Activated naive CD4-positive, alpha-beta T cell treated with anti-CD3 and anti-CD28 coated beads for 36 hours (primary cell): ENCODE data around the gene PTPRE. TPM values are rescaled to one million over a fixed set of nuclear protein-coding genes. Genes with fewer than 3 reads are reported as not detected.

Experiments used
- CTCF ChIA-PET: fragments of 350-600 bp; sonication (Branson Sonifier 250); formaldehyde crosslinking; loops from one replicate; lab custom pipeline; 2021; ENCODE audit warnings: antibody characterized with exemption; lab: Charles Lee
- DNase-seq: peaks from one replicate; pipeline ENCODE4 v3.0.0-alpha.2; 2020
- H3K27ac Mint-ChIP-seq: one replicate; pipeline ENCODE4 v1.8.0; 2021; ENCODE audit warnings: mild to moderate bottlenecking, mixed read lengths
- H3K27me3 Mint-ChIP-seq: one replicate; pipeline ENCODE4 v1.8.0; 2021; ENCODE audit warnings: low read depth, mixed read lengths
- H3K36me3 Mint-ChIP-seq: one replicate; pipeline ENCODE4 v1.8.0; 2021; ENCODE audit warnings: low read depth, mixed read lengths
- H3K4me1 Mint-ChIP-seq: one replicate; pipeline ENCODE4 v1.8.0; 2021; ENCODE audit warnings: low read depth, mixed read lengths
- H3K4me3 Mint-ChIP-seq: one replicate; pipeline ENCODE4 v1.8.0; 2021; ENCODE audit warnings: mild to moderate bottlenecking, moderate library complexity, mixed read lengths
- H3K9me3 Mint-ChIP-seq: one replicate; pipeline ENCODE4 v1.8.0; 2021; ENCODE audit warnings: mixed read lengths
- intact Hi-C: fragments of 100-400 bp; cut with micrococcal nuclease; formaldehyde crosslinking; loops from one replicate; pipeline ENCODE4 v1.15.1; 2023
- total RNA-seq, 2 experiments: library from RNA; stranded (reverse); gene quantifications; one replicate each; pipeline ENCODE4 v1.2.3, GENCODE V29; 2021

PTPRE gene
- total RNA-seq, 2 experiments from 2014 or later: 13.4 to 16.4 TPM

DNA sequence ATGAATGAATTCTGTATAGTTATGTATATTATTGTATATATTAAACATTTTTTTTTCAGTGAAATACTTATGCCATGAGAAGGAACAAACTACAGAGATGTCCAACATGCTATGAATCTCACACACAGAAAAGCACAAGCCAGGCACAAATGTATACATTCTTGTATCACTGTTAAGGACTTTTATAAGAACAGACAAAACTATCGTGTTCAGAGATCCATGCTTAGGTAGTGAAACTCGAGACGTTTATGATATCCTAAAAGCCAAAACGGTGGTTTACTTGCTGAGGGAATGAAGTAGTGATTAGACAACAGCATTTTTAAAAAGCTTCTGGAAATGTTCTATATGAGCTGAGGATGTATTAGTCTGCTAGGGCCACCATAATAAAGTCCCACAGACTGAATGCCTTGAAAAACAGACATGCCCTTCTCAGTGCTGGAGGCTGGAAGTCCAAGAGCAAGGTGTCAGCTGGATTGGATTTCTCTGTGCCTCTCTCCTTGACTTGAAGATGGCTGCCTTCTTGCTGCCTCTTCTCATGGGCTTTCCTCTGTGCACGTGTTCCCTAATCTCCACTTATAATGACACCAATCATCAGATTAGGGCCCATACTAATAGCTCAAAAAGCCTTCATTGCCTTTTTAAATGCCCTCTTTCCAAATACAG lies 215.0 kb downstream of the PTPRE start:
- intact Hi-C loops: no loop called here
- CTCF ChIA-PET: interaction anchor here (1.7 kb wide), 1 partner anchor 87 kb away, joined by 5 read pairs; no protein-coding TSS in a partner anchor
- DNase-seq: no peak
- peaks cover 30% of the 10 kb centered on the region for H3K27me3 Mint-ChIP-seq
- peaks cover 74% of the 10 kb centered on the region for H3K36me3 Mint-ChIP-seq
- H3K9me3 Mint-ChIP-seq: no peaks in the 10 kb centered on the region
- no peak overlapping the region for H3K27ac Mint-ChIP-seq
- H3K4me3 Mint-ChIP-seq: no peak overlapping the region
- H3K4me1 Mint-ChIP-seq: peaks cover 18% of the 10 kb centered on the region

- no peak overlapping the region for H3K27ac Mint-ChIP-seq
- peaks cover 30% of the 10 kb centered on the region for H3K27me3 Mint-ChIP-seq
- no peaks in the 10 kb centered on the region for H3K9me3 Mint-ChIP-seq
- H3K36me3 Mint-ChIP-seq: peaks cover 69% of the 10 kb centered on the region
- no peak overlapping the region for H3K4me3 Mint-ChIP-seq
- CTCF ChIA-PET: interaction anchor here (0.8 to 1.7 kb wide), 3 partner anchors 26 to 88 kb away, joined by 3 to 6 read pairs (median 5); no protein-coding TSS in a partner anchor
- intact Hi-C loops: no loop called here
- DNase-seq: no peak
- H3K4me1 Mint-ChIP-seq: peaks cover 23% of the 10 kb centered on the region
Measured at GRCh38 chr10:128122931-128123330, 216.0 kb downstream of the PTPRE start.

DNA sequence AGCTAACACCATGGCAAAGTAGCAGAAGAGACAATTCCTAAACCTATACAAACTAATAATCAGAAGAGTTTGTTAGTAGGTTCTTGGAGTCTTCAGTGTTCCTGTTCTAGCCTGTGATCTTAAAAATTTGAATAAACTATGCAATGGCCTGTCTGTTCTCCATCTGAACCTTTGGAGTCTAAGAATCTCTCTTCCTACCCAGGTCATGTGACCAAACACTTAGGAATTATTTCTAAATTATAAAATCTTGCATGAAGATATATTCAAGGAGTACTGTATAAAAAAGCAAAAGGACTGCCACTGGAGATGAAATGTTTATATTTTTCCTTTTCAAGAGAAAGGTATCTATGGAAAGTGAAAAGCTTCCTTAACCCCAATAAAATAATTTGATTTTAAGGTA lies 216.9 kb downstream of the PTPRE start:
- CTCF ChIA-PET: interaction anchor here (0.6 to 1.7 kb wide), 4 partner anchors 24 to 89 kb away, joined by 3 to 6 read pairs (median 4); no protein-coding TSS in a partner anchor
- Mint-ChIP-seq H3K27ac (no peak overlapping the region), H3K4me3 (peak overlapping the region; percentile 95), H3K4me1 (peaks cover 23% of the 10 kb centered on the region), H3K36me3 (peaks cover 63% of the 10 kb centered on the region), H3K9me3 (no peaks in the 10 kb centered on the region), H3K27me3 (peaks cover 30% of the 10 kb centered on the region)
- intact Hi-C loops: loop anchor here (2.0 kb wide), 1 partner anchor 15 kb away; no protein-coding TSS in a partner anchor
- DNase-seq: no peak

DNA sequence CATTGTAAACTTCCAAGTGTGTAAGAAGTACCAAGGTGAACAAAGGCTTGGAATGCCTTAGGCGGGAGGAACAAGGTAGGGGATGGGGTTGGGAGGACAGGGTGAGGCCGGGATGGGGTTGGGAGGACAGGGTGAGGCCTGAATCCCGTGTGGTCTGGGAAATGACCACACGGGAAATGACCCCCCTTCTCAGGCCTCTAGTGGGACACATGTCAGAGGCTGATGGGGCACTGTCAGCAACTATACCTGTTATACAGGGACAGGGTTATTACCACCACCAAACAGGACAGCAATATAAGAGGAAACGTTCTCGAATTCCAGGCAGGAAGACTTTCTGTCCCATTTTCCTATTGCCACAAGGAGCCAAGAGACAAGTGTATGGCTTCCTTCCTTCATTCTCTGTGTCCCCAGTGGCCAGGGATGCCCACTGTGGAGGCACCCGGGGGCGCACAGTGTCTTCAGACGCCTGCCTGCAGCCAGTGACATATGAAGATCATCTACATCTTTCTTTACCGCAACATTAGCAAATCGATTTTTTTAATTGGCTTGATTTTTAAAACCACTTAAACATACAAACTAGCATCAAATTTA lies 218.0 kb downstream of the PTPRE start:
- H3K27me3 Mint-ChIP-seq: peaks cover 30% of the 10 kb centered on the region
- intact Hi-C loops: loop anchor here (1.0 to 2.0 kb wide), 2 partner anchors 16 to 56 kb away; no protein-coding TSS in a partner anchor
- H3K36me3 Mint-ChIP-seq: peaks cover 52% of the 10 kb centered on the region
- H3K9me3 Mint-ChIP-seq: no peaks in the 10 kb centered on the region
- peak overlapping the region; percentile 85 for H3K27ac Mint-ChIP-seq
- peak overlapping the region; percentile 95 for H3K4me3 Mint-ChIP-seq
- H3K4me1 Mint-ChIP-seq: peaks cover 23% of the 10 kb centered on the region
- CTCF ChIA-PET: interaction anchor here (1.5 to 3.1 kb wide), 2 partner anchors 24 to 26 kb away, joined by 3 to 9 read pairs; no protein-coding TSS in a partner anchor
- no peak for DNase-seq

- peak overlapping the region; percentile 95 for H3K4me3 Mint-ChIP-seq
- H3K4me1 Mint-ChIP-seq: peaks cover 23% of the 10 kb centered on the region
- CTCF ChIA-PET: interaction anchor here (1.0 to 3.1 kb wide), 6 partner anchors 8 to 56 kb away, joined by 3 to 9 read pairs (median 4); no protein-coding TSS in a partner anchor
- intact Hi-C loops: loop anchor here (1.0 to 2.0 kb wide), 2 partner anchors 17 to 56 kb away; no protein-coding TSS in a partner anchor
- H3K27me3 Mint-ChIP-seq: peaks cover 30% of the 10 kb centered on the region
- peak; percentile 41 for DNase-seq
- peaks cover 46% of the 10 kb centered on the region for H3K36me3 Mint-ChIP-seq
- H3K27ac Mint-ChIP-seq: peak overlapping the region; percentile 85
- H3K9me3 Mint-ChIP-seq: no peaks in the 10 kb centered on the region
Measured at GRCh38 chr10:128125416-128125943, 218.6 kb downstream of the PTPRE start.

DNA sequence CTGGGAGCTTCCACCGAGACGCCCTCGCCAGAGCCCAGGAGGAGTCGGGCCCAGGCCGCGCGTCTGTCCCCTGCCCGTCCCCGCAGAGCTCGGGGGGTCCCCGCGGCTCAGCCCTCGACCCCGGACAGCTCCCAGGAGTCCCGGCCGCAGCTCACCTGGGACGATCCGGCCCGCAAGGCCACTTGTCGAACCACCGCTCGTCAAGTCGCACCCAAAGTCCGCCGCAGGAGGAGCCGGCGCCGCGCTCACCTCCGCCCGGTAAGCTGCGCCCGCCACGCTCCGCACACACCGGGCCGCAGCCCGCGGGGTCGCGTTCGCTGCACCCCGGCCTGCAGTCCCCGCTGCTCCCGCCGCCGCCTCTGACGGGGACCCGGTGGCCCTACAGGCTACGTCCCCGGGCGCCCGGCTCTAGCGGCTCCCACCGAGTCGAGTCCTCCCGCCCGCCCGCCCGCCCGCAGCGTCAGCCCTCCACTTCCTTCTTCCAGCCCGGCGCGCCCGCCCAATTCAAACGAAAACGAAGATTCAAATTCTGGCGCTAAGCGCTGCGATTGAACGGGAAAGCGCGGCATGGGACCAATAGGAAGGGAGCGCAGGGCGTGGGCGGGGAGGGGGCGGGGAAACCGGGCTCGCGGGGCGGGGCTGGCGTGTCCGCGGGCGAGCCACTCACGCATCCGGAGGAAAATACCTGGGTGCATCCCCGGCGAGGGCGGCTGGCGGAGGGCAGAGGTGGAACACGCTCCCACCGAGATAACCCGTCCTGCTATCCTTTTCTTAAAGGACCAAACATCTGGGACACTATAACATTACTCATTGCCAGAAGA lies 219.3 kb downstream of the PTPRE start, which contains the start of gene MKI67:
MKI67 (minus strand) TSS at position 480 of the 821 bp plus-strand sequence. CDS start 756 bp downstream, outside the sequence.
- H3K27me3 Mint-ChIP-seq: peaks cover 27% of the 10 kb centered on the region
- H3K4me3 Mint-ChIP-seq: peak within 1 kb of the TSS; percentile 95
- H3K4me1 Mint-ChIP-seq: peaks cover 23% of the 10 kb centered on the region
- peaks cover 40% of the 10 kb centered on the region for H3K36me3 Mint-ChIP-seq
- intact Hi-C loops: loop anchor here (1.0 to 2.0 kb wide), 6 partner anchors 17 to 136 kb away; no protein-coding TSS in a partner anchor
- no peaks in the 10 kb centered on the region for H3K9me3 Mint-ChIP-seq
- DNase-seq: peak; percentile 95
- H3K27ac Mint-ChIP-seq: peak within 1 kb of the TSS; percentile 85
- CTCF ChIA-PET: interaction anchor here (0.6 to 3.1 kb wide), 7 partner anchors 9 to 679 kb away, joined by 3 to 9 read pairs (median 4); no protein-coding TSS in a partner anchor

GRCh38 chr10:128128582-128128981 lies 221.7 kb downstream of the PTPRE start:
- H3K27ac Mint-ChIP-seq: no peak overlapping the region
- H3K4me3 Mint-ChIP-seq: no peak overlapping the region
- no peaks in the 10 kb centered on the region for H3K9me3 Mint-ChIP-seq
- no peak for DNase-seq
- H3K36me3 Mint-ChIP-seq: peaks cover 20% of the 10 kb centered on the region
- peaks cover 18% of the 10 kb centered on the region for H3K27me3 Mint-ChIP-seq
- H3K4me1 Mint-ChIP-seq: peaks cover 19% of the 10 kb centered on the region
- CTCF ChIA-PET: interaction anchor here (1.0 kb wide), 1 partner anchor 22 kb away, joined by 3 read pairs; no protein-coding TSS in a partner anchor
- intact Hi-C loops: no loop called here

GRCh38 chr10:128130051-128130450 lies 223.1 kb downstream of the PTPRE start:
- peaks cover 5% of the 10 kb centered on the region for H3K36me3 Mint-ChIP-seq

More at GRCh38 chr10:128130051-128130450, 223.1 kb downstream of the PTPRE start:
- H3K9me3 Mint-ChIP-seq: no peaks in the 10 kb centered on the region
- no peak for DNase-seq
- intact Hi-C loops: no loop called here
- peaks cover 5% of the 10 kb centered on the region for H3K27me3 Mint-ChIP-seq
- H3K4me3 Mint-ChIP-seq: no peak overlapping the region
- no peak overlapping the region for H3K27ac Mint-ChIP-seq
- peaks cover 7% of the 10 kb centered on the region for H3K4me1 Mint-ChIP-seq
- CTCF ChIA-PET: interaction anchor here (1.5 kb wide), 1 partner anchor 19 kb away, joined by 4 read pairs; no protein-coding TSS in a partner anchor

Other genes starting within 250 kb of the PTPRE start
- not detected for gene FOXI2, start 169.9 kb upstream of the PTPRE start, total RNA-seq
- not detected for gene CLRN3, start 14.2 kb upstream of the PTPRE start, total RNA-seq
- 100 to 1,000 TPM; 266 to 273 TPM for gene MKI67, start 219.3 kb downstream of the PTPRE start, total RNA-seq